Lower lobe of right lung (tissue), 2 donors: ENCODE measurements around the gene ST6GALNAC4. TPM values are rescaled to one million over a fixed set of nuclear protein-coding genes. Genes with fewer than 3 reads are reported as not detected.

ENCODE experiments used
- ATAC-seq, 2 donors: fragments of 200-7000 bp; cut with Tn5 transposase; one replicate each; pipeline ENCODE4 v1.9.1; 2020 to 2022; ENCODE audit warnings: mild to moderate bottlenecking in 2 of 2, moderate library complexity in 2 of 2
- DNase-seq: peaks from one replicate; pipeline ENCODE4 v3.0.0-alpha.2; 2020
- H3K27ac ChIP-seq: fragments of 200-600 bp; one replicate; pipeline ENCODE4 v1.8.0; 2022
- H3K27me3 ChIP-seq: fragments of 200-600 bp; one replicate; pipeline ENCODE4 v1.8.0; 2022; ENCODE audit warnings: low read depth
- H3K36me3 ChIP-seq: fragments of 200-600 bp; one replicate; pipeline ENCODE4 v1.8.0; 2022; ENCODE audit warnings: mild to moderate bottlenecking
- H3K4me1 ChIP-seq: fragments of 200-600 bp; one replicate; pipeline ENCODE4 v1.8.0; 2022
- H3K4me3 ChIP-seq: fragments of 200-600 bp; one replicate; pipeline ENCODE4 v1.8.0; 2022; ENCODE audit warnings: mild to moderate bottlenecking
- H3K9me3 ChIP-seq: fragments of 200-600 bp; one replicate; pipeline ENCODE4 v1.8.0; 2022
- intact Hi-C: fragments of 100-400 bp; cut with DNase I; formaldehyde crosslinking; loops from one replicate; pipeline ENCODE4 v1.11.0; 2022
- total RNA-seq: library from RNA; stranded (reverse); fragmentation: NEBNext Ultra II Directional; extraction: Animal tissue kit (Norgen Biotek cat#: 25700); gene quantifications from one replicate; pipeline ENCODE4 v1.2.1, GENCODE V29; 2021
- TF ChIP-seq, protein P1 (sequence below): fragments of 200-600 bp; IDR thresholded peaks from one replicate; pipeline ENCODE4 v1.8.0; 2022; ENCODE audit warnings: antibody characterized with exemption, mild to moderate bottlenecking
- donor health status: DM: no; HTN: yes; CAD: no; lungs with severe emphysema.

The ST6GALNAC4 gene
- total RNA-seq, 1 donor from 2014 or later = 45.6 TPM

DNA sequence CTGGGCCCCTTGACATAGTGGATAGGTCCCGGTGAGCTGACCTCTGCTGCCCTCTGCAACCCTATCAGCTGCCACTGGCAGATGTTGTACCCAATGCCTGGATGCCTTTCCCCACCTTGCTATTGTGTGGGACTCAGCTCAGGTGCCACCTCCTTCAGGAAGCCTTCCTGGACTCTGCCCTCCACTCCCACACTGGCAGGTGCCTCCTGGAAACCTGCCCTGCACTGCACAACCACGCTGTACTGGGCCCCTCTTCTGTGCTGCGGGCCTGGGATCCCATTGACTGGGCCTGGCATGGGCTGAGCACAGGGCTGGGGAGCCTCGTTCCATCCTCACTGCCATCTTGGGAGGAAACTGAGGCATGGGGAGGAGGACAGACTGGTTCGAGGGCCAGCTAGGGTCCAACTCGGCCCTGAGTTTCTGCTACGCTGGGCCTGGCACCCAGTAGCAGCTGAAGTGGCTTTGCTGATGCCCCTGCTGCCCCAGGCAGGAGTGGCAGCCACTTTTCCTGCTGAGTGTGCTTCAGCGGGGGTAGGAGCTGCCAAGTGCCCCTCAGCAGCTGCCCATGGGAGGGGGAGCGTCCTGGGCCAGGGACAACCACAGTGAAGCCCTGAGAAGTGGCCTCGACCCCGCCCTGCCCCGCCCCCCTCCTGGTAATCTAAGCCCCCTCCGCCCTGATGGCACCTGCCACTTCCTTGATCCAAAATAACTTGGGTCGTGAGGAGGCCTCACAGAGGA lies 40.6 kb downstream of the ST6GALNAC4 start:
- ATAC-seq = peak; percentile 63 to 64
- Histone ChIP-seq H3K27ac (peak overlapping the region; percentile 78), H3K27me3 (no peaks in the 10 kb centered on the region), H3K9me3 (no peaks in the 10 kb centered on the region), H3K36me3 (peaks cover 19% of the 10 kb centered on the region), H3K4me3 (peak overlapping the region; percentile 67), H3K4me1 (peaks cover 54% of the 10 kb centered on the region)
- intact Hi-C loops = no loop called here
- TF ChIP-seq, protein P1, sequence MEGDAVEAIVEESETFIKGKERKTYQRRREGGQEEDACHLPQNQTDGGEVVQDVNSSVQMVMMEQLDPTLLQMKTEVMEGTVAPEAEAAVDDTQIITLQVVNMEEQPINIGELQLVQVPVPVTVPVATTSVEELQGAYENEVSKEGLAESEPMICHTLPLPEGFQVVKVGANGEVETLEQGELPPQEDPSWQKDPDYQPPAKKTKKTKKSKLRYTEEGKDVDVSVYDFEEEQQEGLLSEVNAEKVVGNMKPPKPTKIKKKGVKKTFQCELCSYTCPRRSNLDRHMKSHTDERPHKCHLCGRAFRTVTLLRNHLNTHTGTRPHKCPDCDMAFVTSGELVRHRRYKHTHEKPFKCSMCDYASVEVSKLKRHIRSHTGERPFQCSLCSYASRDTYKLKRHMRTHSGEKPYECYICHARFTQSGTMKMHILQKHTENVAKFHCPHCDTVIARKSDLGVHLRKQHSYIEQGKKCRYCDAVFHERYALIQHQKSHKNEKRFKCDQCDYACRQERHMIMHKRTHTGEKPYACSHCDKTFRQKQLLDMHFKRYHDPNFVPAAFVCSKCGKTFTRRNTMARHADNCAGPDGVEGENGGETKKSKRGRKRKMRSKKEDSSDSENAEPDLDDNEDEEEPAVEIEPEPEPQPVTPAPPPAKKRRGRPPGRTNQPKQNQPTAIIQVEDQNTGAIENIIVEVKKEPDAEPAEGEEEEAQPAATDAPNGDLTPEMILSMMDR = no peak
- DNase-seq = peak; percentile 77

DNA sequence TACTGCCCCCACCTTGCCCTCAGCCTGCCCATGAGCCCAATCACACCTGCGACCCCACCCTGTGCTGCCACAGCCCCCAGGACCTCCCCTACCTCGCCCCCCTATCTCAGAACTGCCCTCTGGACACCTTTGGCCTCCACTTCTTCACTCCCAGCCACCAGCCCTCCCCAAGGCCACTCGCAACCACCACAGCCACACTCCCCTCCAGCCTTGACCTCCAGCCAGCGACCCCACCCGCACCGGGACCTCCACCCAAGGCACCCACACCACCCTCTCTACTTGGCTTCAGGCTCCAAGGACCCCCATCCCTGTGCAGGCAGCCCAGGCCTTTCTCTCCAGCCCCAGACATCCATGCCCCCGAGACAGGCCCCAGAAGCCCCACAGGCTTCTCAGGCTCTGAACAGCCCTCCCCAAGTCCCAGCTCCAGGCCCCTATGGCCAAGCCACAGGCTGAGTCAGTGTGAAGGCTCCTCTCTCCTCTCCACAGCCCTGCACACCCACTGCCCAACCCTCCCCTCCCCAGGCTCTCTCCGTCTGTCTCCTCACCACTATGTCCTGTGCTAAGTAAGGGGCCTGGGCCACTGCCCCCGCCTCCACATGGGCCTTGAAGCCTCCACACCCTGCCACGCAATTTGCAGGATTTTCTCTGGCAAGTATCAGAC lies 41.4 kb downstream of the ST6GALNAC4 start:
- H3K27ac ChIP-seq = peak overlapping the region; percentile 78
- intact Hi-C loops = no loop called here
- no peaks in the 10 kb centered on the region for H3K27me3 ChIP-seq
- TF ChIP-seq, protein P1 = no peak
- no peak for DNase-seq
- H3K36me3 ChIP-seq = peaks cover 27% of the 10 kb centered on the region
- no peak for ATAC-seq
- H3K4me3 ChIP-seq = peak overlapping the region; percentile 67
- no peaks in the 10 kb centered on the region for H3K9me3 ChIP-seq
- H3K4me1 ChIP-seq = peaks cover 54% of the 10 kb centered on the region

DNA sequence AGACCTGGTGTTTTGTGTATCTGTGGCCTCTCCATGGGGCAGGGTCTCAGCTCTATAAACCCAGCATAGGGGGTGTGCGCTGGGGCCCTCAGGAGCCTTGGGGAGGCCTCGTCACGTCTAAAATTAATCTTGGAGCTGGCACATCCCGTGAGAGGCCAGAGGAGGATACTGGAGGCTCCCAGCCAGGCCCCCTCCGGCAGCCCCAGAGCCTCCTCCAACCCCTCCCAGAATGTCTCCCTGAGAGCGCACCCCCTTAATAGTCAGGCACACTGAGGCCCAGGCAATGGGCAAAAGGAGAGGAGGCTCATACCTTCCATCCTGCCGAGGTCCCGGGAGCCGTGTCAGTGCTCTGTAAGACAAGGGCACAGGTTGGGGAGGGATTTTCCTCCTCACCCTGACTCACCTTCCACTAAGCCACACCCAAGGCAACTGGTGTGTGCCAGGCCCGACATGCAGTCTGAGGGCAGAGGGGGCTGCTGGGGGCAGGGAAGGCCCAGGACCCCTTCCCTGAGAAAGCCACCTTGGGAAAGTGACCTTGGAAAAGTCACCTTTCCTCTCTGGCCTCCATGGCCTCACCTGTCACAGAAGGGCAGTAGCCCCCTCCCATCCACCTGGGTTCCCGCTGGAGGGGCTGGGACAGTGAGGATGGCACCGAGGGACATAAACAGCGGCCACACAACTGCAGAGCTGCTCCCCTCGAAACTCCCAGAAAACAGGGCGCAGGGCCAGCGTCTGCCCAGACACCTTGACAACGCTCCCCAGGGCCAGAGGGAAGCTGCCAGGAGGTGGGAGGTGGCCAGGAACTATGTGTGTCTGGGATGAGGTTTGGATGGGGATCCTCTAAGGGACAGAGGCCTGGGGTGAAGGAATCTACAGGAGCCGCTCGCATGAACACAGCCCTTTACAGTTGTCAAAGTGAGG lies 42.3 kb downstream of the ST6GALNAC4 start:
- TF ChIP-seq, protein P1 = no peak
- intact Hi-C loops = no loop called here
- Histone ChIP-seq H3K9me3 (no peaks in the 10 kb centered on the region), H3K27ac (peak overlapping the region; percentile 56), H3K27me3 (no peaks in the 10 kb centered on the region), H3K4me3 (peak overlapping the region; percentile 29), H3K36me3 (peaks cover 30% of the 10 kb centered on the region), H3K4me1 (peaks cover 60% of the 10 kb centered on the region)
- DNase-seq (no peak), ATAC-seq (no peak)

DNA sequence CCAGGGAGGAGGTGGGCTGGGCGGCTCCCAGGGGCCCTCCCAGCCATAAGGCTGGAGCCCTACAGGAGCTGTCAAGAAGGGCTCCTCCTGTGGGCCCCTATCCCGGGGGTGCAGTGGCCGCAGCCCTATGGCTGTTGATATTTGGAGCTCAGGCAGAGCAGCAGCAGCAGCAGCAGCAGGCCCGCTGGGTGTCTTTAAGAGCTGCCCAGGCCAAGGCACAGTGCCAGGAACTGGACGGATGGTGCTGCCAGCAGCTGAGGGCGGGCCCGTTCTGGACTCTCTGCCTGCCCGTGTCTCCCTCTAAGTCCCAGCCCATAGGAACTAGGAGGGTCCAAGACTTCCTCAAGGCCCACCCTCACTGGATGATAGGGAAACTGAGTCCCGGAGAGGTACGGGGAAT lies 43.0 kb downstream of the ST6GALNAC4 start:
- intact Hi-C loops = no loop called here
- peak; percentile 83 for DNase-seq

More for the DNA sequence above, 43.0 kb downstream of the ST6GALNAC4 start:
- ATAC-seq = peak in 1 of 2 donors; percentile 27
- Histone ChIP-seq H3K36me3 (peaks cover 32% of the 10 kb centered on the region), H3K27ac (peak overlapping the region; percentile 56), H3K27me3 (no peaks in the 10 kb centered on the region), H3K4me3 (peak overlapping the region; percentile 29), H3K9me3 (no peaks in the 10 kb centered on the region), H3K4me1 (peaks cover 67% of the 10 kb centered on the region)
- TF ChIP-seq, protein P1 = no peak
